GM12878 (cell line): ENCODE data around the gene UGT2A1. TPM values are rescaled to one million over a fixed set of nuclear protein-coding genes. Genes with fewer than 3 reads are reported as not detected.

ENCODE experiments used
- ATAC-seq: fragments of 200-7000 bp; cut with Tn5 transposase; 3 replicates; pipeline ENCODE4 v1.9.1; 2020; ENCODE audit warnings: mild to moderate bottlenecking, moderate library complexity
- BruUV-seq: library from RNA; stranded (reverse); fragments of 400-500 nt; replicated peaks from 2 replicates; lab custom pipeline; 2021; lab: Mats Ljungman, UMichigan
- CTCF ChIA-PET: fragments of 300-600 bp; sonication (Branson Sonifier 250); formaldehyde crosslinking; extraction: SDS; loops from one replicate; lab custom pipeline; 2021; ENCODE audit warnings: inconsistent platforms; lab: Yijun Ruan, JAX
- POLR2A ChIA-PET: fragments of 350-600 bp; formaldehyde crosslinking; extraction: SDS; loops from one replicate; lab custom pipeline; 2021; ENCODE audit warnings: inconsistent platforms; lab: Charles Lee
- RAD21 ChIA-PET: fragments of 300-600 bp; sonication (Branson Sonifier 250); formaldehyde crosslinking; loops from one replicate; lab custom pipeline; 2023; ENCODE audit warnings: antibody characterized with exemption; ENCODE audit not compliant: unreplicated experiment; lab: Charles Lee
- SMC1A ChIA-PET: fragments of 300-600 bp; sonication (Branson Sonifier 250); formaldehyde crosslinking; loops from one replicate; lab custom pipeline; 2023; ENCODE audit not compliant: unreplicated experiment, uncharacterized antibody; lab: Charles Lee
- DNase-seq: peaks from one replicate; pipeline ENCODE4 v3.0.0-alpha.2; 2011; ENCODE audit warnings: low read depth, low spot score
- FAIRE-seq: peaks from 3 replicates; lab custom pipeline; 2011; peaks lifted over from hg19 to GRCh38; lab: Jason Lieb, UNC
- H2AFZ ChIP-seq: 2 replicates; pipeline ENCODE4 v1.6.0; 2011; ENCODE audit warnings: low read depth, low read length, control low read depth; ENCODE audit not compliant: control insufficient read depth
- H3K27ac ChIP-seq: 2 replicates; pipeline ENCODE4 v1.5.1; 2011; ENCODE audit warnings: control low read depth; ENCODE audit not compliant: control insufficient read depth, insufficient read depth
- H3K27me3 ChIP-seq, 2 experiments: replicated peaks in 1 of 2; 2 replicates each; pipeline versions ENCODE4 v1.6.0 to v1.6.1; 2011; ENCODE audit warnings: low read length in 1 of 2; ENCODE audit not compliant: control insufficient read depth in 2 of 2, insufficient read depth in 2 of 2
- H3K36me3 ChIP-seq, 2 experiments: 2 replicates each; pipeline ENCODE4 v1.5.1; 2011; ENCODE audit warnings: low read length in 1 of 2; ENCODE audit not compliant: control insufficient read depth in 2 of 2, insufficient read depth in 2 of 2
- H3K4me1 ChIP-seq: 2 replicates; pipeline ENCODE4 v1.6.1; 2011; ENCODE audit warnings: mild to moderate bottlenecking, low read length, moderate library complexity, mixed read lengths; ENCODE audit not compliant: control insufficient read depth, insufficient read depth
- H3K4me2 ChIP-seq: 2 replicates; pipeline ENCODE4 v1.6.0; 2011; ENCODE audit warnings: control low read depth; ENCODE audit not compliant: control insufficient read depth, insufficient read depth
- H3K4me3 ChIP-seq: fragments of 200-600 bp; sonication (generic); 2 replicates; pipeline ENCODE4 v1.5.1; 2016
- H3K79me2 ChIP-seq: 2 replicates; pipeline ENCODE4 v1.6.0; 2011; ENCODE audit warnings: low read length; ENCODE audit not compliant: control insufficient read depth, insufficient read depth
- H3K9ac ChIP-seq: 2 replicates; pipeline ENCODE4 v1.8.0; 2011; ENCODE audit warnings: low read length, control low read depth, mixed read lengths; ENCODE audit not compliant: control insufficient read depth, insufficient read depth
- H3K9me3 ChIP-seq: replicated peaks from 3 replicates; pipeline ENCODE4 v1.5.1; 2011; ENCODE audit warnings: mild to moderate bottlenecking, low read length; ENCODE audit not compliant: control insufficient read depth, insufficient read depth
- H4K20me1 ChIP-seq: 2 replicates; pipeline ENCODE4 v1.6.0; 2011; ENCODE audit not compliant: control insufficient read depth, insufficient read depth
- ATF7 ChIP-seq: fragments of 450-650 bp; IDR thresholded peaks from 2 replicates; pipeline ENCODE4 v1.6.1; 2016; ENCODE audit warnings: low read depth, mild to moderate bottlenecking
- CBX5 ChIP-seq: sonication (generic); IDR thresholded peaks from 2 replicates; pipeline ENCODE4 v1.6.1; 2016; ENCODE audit warnings: low read depth, moderate library complexity, mild to moderate bottlenecking, inconsistent platforms
- CEBPZ ChIP-seq: fragments of 150-350 bp; IDR thresholded peaks from 2 replicates; pipeline ENCODE4 v1.6.1; 2016; ENCODE audit warnings: low read depth, low read length
- CREB1 ChIP-seq: IDR thresholded peaks from 2 replicates; pipeline ENCODE4 v1.6.1; 2012; ENCODE audit warnings: low read depth, mild to moderate bottlenecking, inconsistent platforms
- DPF2 ChIP-seq: fragments of 450-650 bp; IDR thresholded peaks from 2 replicates; pipeline ENCODE4 v1.6.1; 2017; ENCODE audit warnings: mild to moderate bottlenecking
- FOS ChIP-seq: IDR thresholded peaks from 3 replicates; pipeline ENCODE4 v1.6.1; 2011; ENCODE audit warnings: borderline replicate concordance; ENCODE audit not compliant: insufficient read length; ENCODE audit errors: extremely low read depth
- KLF5 ChIP-seq: fragments of 450-650 bp; IDR thresholded peaks from 2 replicates; pipeline ENCODE4 v1.6.1; 2014; ENCODE audit warnings: mild to moderate bottlenecking; ENCODE audit not compliant: partially characterized antibody
- MXI1 ChIP-seq: fragments of 150-350 bp; IDR thresholded peaks from 2 replicates; pipeline ENCODE4 v1.6.1; 2011; ENCODE audit warnings: low read depth, mild to moderate bottlenecking, inconsistent platforms, low read length, improper control_type of control experiment
- NR2C2 ChIP-seq: IDR thresholded peaks from 2 replicates; pipeline ENCODE4 v1.6.1; 2011; ENCODE audit warnings: borderline replicate concordance, low read depth; ENCODE audit not compliant: control insufficient read depth, insufficient read length
- PKNOX1 ChIP-seq: fragments of 450-650 bp; IDR thresholded peaks from 2 replicates; pipeline ENCODE4 v1.6.1; 2016; ENCODE audit warnings: mild to moderate bottlenecking
- SRF ChIP-seq, 2 experiments: IDR thresholded peaks; 2 replicates each; pipeline ENCODE4 v1.6.1; 2011; ENCODE audit warnings: low read depth in 2 of 2, low read length in 2 of 2, mild to moderate bottlenecking in 1 of 2, moderate library complexity in 1 of 2
- STAT1 ChIP-seq: fragments of 450-650 bp; conservative IDR thresholded peaks from 2 replicates; pipeline ENCODE4 v1.6.1; 2014; ENCODE audit warnings: antibody characterized with exemption, mild to moderate bottlenecking
- ZSCAN29 ChIP-seq: fragments of 450-650 bp; IDR thresholded peaks from 2 replicates; pipeline ENCODE4 v1.6.1; 2017; ENCODE audit warnings: mild to moderate bottlenecking, moderate library complexity
- WGBS: methylation state at CpG from one replicate; pipeline ENCODE4 v1.1.6; 2016; ENCODE audit warnings: low lambda C conversion rate; ENCODE audit not compliant: insufficient replicate concordance, insufficient coverage; ENCODE audit errors: missing lambda C conversion rate; 5-methylcytosine and 5-hydroxymethylcytosine counted together
- in situ Hi-C: fragments of 300-500 bp; cut with MboI; formaldehyde crosslinking; loops from 9 replicates; pipeline ENCODE4 v1.14.3; 2018; ENCODE audit warnings: mixed read lengths
- intact Hi-C: fragments of 100-400 bp; cut with micrococcal nuclease; formaldehyde crosslinking; loops from one replicate; pipeline ENCODE4 v1.14.2; 2022; ENCODE audit not compliant: unreplicated experiment
- polyA plus RNA-seq, 11 experiments: library from polyadenylated mRNA; depleted of rRNA in 4 of 11; unstranded in 6 of 11; stranded (reverse) in 5 of 11; fragments of >200 nt; fragmentation: Nextera tagmentation in 4 of 11; fragmentation: Illumina TruSeq in 1 of 11; extraction: Ambion mirVana in 4 of 11; extraction: Trizol in 1 of 11; gene quantifications; 1 replicate in 1 of 11; 2 replicates in 10 of 11; pipeline versions ENCODE4 v1.2.1 to v1.2.3, GENCODE V29; 2011 to 2016; ENCODE audit warnings: inconsistent platforms in 2 of 11, missing spikeins in 2 of 11, low read depth in 1 of 11
- total RNA-seq, 4 experiments: library from RNA; depleted of rRNA in 3 of 4; stranded (reverse); fragments of >200 nt in 3 of 4; fragmentation: Illumina TruSeq in 1 of 4; extraction: Trizol in 1 of 4; gene quantifications; 2 replicates each; pipeline versions ENCODE4 v1.2.1 to v1.2.3, GENCODE V29; 2013 to 2021
- TF ChIP-seq, protein P1 (sequence below): fragments of 450-650 bp; IDR thresholded peaks from 2 replicates; pipeline ENCODE4 v1.6.1; 2016; ENCODE audit warnings: mild to moderate bottlenecking
- TF ChIP-seq, protein P2 (sequence below): IDR thresholded peaks from 2 replicates; pipeline ENCODE4 v1.6.1; 2012; ENCODE audit warnings: low read depth, low read length, improper control_type of control experiment
- TF ChIP-seq, protein P3 (sequence below): IDR thresholded peaks from 2 replicates; pipeline ENCODE4 v1.6.1; 2012; ENCODE audit warnings: low read depth, low read length, improper control_type of control experiment

UGT2A1 gene
- total and polyA plus RNA-seq, 10 of the 15 experiments (the other 5 are each of a cell fraction or from before 2014, with no cell fraction given): 0.04 to 0.50 (median 0.08) TPM; not detected in 5

GRCh38 chr4:69583543-69583942 is 69.5 kb downstream of the UGT2A1 start (continued):
- TF ChIP-seq, protein P1, sequence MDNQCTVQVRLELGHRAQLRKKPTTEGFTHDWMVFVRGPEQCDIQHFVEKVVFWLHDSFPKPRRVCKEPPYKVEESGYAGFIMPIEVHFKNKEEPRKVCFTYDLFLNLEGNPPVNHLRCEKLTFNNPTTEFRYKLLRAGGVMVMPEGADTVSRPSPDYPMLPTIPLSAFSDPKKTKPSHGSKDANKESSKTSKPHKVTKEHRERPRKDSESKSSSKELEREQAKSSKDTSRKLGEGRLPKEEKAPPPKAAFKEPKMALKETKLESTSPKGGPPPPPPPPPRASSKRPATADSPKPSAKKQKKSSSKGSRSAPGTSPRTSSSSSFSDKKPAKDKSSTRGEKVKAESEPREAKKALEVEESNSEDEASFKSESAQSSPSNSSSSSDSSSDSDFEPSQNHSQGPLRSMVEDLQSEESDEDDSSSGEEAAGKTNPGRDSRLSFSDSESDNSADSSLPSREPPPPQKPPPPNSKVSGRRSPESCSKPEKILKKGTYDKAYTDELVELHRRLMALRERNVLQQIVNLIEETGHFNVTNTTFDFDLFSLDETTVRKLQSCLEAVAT: no peak
- TF ChIP-seq PKNOX1: no peak
- TF ChIP-seq KLF5: no peak
- TF ChIP-seq, protein P2, sequence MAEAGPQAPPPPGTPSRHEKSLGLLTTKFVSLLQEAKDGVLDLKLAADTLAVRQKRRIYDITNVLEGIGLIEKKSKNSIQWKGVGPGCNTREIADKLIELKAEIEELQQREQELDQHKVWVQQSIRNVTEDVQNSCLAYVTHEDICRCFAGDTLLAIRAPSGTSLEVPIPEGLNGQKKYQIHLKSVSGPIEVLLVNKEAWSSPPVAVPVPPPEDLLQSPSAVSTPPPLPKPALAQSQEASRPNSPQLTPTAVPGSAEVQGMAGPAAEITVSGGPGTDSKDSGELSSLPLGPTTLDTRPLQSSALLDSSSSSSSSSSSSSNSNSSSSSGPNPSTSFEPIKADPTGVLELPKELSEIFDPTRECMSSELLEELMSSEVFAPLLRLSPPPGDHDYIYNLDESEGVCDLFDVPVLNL: no peak
- no peak for TF ChIP-seq SRF (IDR thresholded peaks at IDR 0.05; ENCODE audit: low read depth in 2 of 2, low read length in 2 of 2)
- no peak for TF ChIP-seq ATF7
- TF ChIP-seq ZSCAN29: no peak
- TF ChIP-seq MXI1: no peak
- no peak for TF ChIP-seq CREB1

GRCh38 chr4:69577245-69577644 is 75.8 kb downstream of the UGT2A1 start:
- POLR2A ChIA-PET: no interaction called here
- BruUV-seq: no TSS peak
- DNase-seq (no peak), ATAC-seq (no peak), FAIRE-seq (no peak)
- Histone ChIP-seq H3K9me3 (no peaks in the 10 kb centered on the region), H3K9ac (no peak overlapping the region), H3K27me3 (no peaks in the 10 kb centered on the region), H3K27ac (no peak overlapping the region), H2AFZ (no peak overlapping the region), H3K36me3 (no peaks in the 10 kb centered on the region), H3K4me1 (no peaks in the 10 kb centered on the region), H3K4me2 (no peak overlapping the region), H3K79me2 (no peaks in the 10 kb centered on the region), H3K4me3 (no peak overlapping the region), H4K20me1 (no peaks in the 10 kb centered on the region)
- 0% methylated on average over 1 of the region's 1 CpG for WGBS
- RAD21 ChIA-PET: no interaction called here
- TF ChIP-seq DPF2 (no peak), CBX5 (no peak), NR2C2 (no peak), CEBPZ (no peak), STAT1 (no peak), MXI1 (no peak), FOS (no peak)
- TF ChIP-seq, protein P3, sequence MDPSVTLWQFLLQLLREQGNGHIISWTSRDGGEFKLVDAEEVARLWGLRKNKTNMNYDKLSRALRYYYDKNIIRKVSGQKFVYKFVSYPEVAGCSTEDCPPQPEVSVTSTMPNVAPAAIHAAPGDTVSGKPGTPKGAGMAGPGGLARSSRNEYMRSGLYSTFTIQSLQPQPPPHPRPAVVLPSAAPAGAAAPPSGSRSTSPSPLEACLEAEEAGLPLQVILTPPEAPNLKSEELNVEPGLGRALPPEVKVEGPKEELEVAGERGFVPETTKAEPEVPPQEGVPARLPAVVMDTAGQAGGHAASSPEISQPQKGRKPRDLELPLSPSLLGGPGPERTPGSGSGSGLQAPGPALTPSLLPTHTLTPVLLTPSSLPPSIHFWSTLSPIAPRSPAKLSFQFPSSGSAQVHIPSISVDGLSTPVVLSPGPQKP: no peak
- CTCF ChIA-PET: no interaction called here
- in situ Hi-C loops: no loop called here
- intact Hi-C loops: no loop called here
- SMC1A ChIA-PET: interaction anchor here (0.7 to 1.6 kb wide), 3 partner anchors 19 to 1074 kb away, joined by 3 read pairs; no protein-coding TSS in a partner anchor
